Measurements from ENCODE around the gene FOXRED1. TPM values are rescaled to one million over a fixed set of nuclear protein-coding genes. Genes with fewer than 3 reads are reported as not detected.
A peak's percentile ranks its signal among the peaks of the same experiment; 100 is the strongest.

The FOXRED1 gene
- total RNA-seq, 2 experiments from 2014 or later, result 46.0 to 47.3 TPM

DNA sequence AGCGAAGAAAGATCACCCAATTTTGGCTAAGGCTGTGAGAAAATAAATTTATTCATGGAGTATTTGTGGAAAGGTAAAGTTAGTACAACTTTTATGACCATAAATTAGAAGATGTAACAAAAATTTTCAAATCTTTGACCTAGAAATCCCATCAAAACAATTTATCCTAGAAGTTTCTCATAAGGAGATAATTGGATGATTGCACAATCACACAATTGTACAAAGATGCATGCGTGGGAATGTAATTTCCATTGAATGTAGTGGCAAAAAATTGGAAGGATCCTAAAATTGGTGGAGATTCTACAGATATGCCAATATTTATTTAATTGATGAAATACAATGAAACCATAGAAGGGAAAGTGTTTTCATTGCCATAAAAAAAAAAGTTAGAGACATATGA lies 11.8 kb upstream of the FOXRED1 start:
- Mint-ChIP-seq H3K27me3 (no peaks in the 10 kb centered on the region), H3K36me3 (ENCODE audit: low read depth) (peaks cover 22% of the 10 kb centered on the region), H3K4me1 (ENCODE audit: low read depth) (no peaks in the 10 kb centered on the region), H3K4me3 (no peak overlapping the region), H3K9me3 (no peaks in the 10 kb centered on the region), H3K27ac (peak overlapping the region; percentile 7)
- ChIA-PET POLR2A (interaction anchor here (0.9 to 1.6 kb wide), 2 partner anchors 8 to 24 kb away, joined by 4 read pairs; no protein-coding TSS in a partner anchor), CTCF (no interaction called here)
- TF ChIP-seq, protein P1, sequence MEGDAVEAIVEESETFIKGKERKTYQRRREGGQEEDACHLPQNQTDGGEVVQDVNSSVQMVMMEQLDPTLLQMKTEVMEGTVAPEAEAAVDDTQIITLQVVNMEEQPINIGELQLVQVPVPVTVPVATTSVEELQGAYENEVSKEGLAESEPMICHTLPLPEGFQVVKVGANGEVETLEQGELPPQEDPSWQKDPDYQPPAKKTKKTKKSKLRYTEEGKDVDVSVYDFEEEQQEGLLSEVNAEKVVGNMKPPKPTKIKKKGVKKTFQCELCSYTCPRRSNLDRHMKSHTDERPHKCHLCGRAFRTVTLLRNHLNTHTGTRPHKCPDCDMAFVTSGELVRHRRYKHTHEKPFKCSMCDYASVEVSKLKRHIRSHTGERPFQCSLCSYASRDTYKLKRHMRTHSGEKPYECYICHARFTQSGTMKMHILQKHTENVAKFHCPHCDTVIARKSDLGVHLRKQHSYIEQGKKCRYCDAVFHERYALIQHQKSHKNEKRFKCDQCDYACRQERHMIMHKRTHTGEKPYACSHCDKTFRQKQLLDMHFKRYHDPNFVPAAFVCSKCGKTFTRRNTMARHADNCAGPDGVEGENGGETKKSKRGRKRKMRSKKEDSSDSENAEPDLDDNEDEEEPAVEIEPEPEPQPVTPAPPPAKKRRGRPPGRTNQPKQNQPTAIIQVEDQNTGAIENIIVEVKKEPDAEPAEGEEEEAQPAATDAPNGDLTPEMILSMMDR (IDR thresholded peaks at IDR 0.05), result no peak
- ATAC-seq (no peak), DNase-seq (no peak)
- intact Hi-C loops (cut with micrococcal nuclease), result no loop called here

DNA sequence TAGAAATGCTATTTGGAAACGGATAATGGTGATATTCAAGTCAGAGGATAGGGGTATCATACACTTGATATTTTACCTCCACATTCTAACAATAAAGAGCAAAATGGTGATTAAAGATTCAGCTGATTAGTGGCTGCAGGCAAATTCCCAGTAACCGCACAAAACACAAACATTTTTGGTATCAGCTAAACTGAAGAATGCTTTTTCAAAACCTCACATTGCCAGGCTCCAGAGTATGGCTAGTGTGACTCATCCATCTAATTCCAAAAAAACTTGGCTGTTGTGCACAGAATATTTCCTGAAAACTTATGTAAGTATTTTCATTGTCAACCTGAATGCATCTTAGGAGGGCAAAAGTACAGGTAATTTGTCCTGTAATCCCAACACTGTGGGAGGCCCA lies 11.2 kb upstream of the FOXRED1 start:
- Mint-ChIP-seq H3K36me3 (ENCODE audit: low read depth) (peaks cover 22% of the 10 kb centered on the region), H3K4me3 (no peak overlapping the region), H3K27me3 (no peaks in the 10 kb centered on the region), H3K27ac (no peak overlapping the region), H3K4me1 (ENCODE audit: low read depth) (no peaks in the 10 kb centered on the region), H3K9me3 (no peaks in the 10 kb centered on the region)
- ChIA-PET CTCF (no interaction called here), POLR2A (interaction anchor here (0.9 to 1.6 kb wide), 2 partner anchors 8 to 24 kb away, joined by 4 read pairs; no protein-coding TSS in a partner anchor)
- no peak for DNase-seq
- no peak for ATAC-seq
- TF ChIP-seq, protein P1 (IDR thresholded peaks at IDR 0.05), result no peak
- intact Hi-C loops (cut with micrococcal nuclease), result no loop called here

DNA sequence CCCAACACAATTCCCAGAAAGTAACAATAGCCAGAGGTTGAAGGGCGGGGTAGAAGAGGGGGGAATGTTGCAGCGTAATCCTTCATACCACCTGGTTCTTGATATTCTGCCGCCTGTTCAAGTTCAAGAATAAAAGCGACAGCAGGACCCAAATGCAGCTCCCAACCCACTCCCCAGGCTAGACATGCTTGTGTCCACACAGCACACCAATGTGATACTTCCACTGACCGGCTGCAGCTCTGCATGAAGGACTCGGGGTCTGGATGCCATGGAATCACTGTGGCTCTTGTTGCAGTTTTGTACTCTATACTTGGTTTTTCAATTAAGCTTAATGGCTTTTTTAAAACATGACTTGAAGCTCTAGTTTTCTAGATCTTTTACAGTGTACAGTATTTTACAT lies 6.7 kb upstream of the FOXRED1 start:
- no peaks in the 10 kb centered on the region for H3K27me3 Mint-ChIP-seq
- TF ChIP-seq, protein P1 (IDR thresholded peaks at IDR 0.05), result no peak
- H3K27ac Mint-ChIP-seq, result no peak overlapping the region
- ATAC-seq (no peak), DNase-seq (no peak)
- ChIA-PET CTCF (interaction anchor here (0.9 kb wide), 1 partner anchor 58 kb away, joined by 3 read pairs; no protein-coding TSS in a partner anchor), POLR2A (interaction anchor here (1.1 to 1.6 kb wide), 3 partner anchors 19 to 59 kb away, joined by 3 to 6 read pairs (median 3); partner anchors contain the start of genes FAM118B and RPUSD4)
- H3K9me3 Mint-ChIP-seq, result no peaks in the 10 kb centered on the region
- intact Hi-C loops (cut with micrococcal nuclease), result no loop called here
- H3K4me1 Mint-ChIP-seq (ENCODE audit: low read depth), result peaks cover 18% of the 10 kb centered on the region
- H3K4me3 Mint-ChIP-seq, result no peak overlapping the region
- peaks cover 54% of the 10 kb centered on the region for H3K36me3 Mint-ChIP-seq (ENCODE audit: low read depth)

DNA sequence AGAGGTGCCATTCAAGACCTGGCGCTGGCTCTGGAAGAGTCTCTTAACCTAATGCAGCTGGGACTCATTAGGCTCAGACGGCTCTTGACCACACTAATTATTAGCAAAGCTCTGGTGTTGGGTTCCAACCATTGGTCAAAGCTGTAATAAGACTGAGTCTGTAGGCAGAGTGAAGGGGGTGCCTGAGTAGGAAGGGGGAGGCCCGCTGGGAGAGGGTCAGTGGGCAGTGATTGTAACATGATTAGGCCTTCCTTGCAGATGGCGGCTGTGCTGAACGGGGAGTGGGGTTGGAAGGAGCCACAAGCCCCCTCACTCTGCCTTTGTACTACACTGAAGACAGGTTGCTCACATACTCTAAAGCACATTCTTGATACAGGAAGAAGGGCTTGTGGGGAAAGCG lies 5.5 kb upstream of the FOXRED1 start:
- CTCF ChIA-PET, result no interaction called here
- Mint-ChIP-seq H3K4me1 (ENCODE audit: low read depth) (peaks cover 24% of the 10 kb centered on the region), H3K27me3 (no peaks in the 10 kb centered on the region), H3K27ac (peak overlapping the region; percentile 2), H3K9me3 (no peaks in the 10 kb centered on the region), H3K4me3 (no peak overlapping the region), H3K36me3 (ENCODE audit: low read depth) (peaks cover 63% of the 10 kb centered on the region)
- intact Hi-C loops (cut with micrococcal nuclease), result no loop called here
- DNase-seq (no peak), ATAC-seq (no peak)
- POLR2A ChIA-PET, result interaction anchor here (0.5 to 1.6 kb wide), 3 partner anchors 19 to 1144 kb away, joined by 3 to 4 read pairs (median 3); no protein-coding TSS in a partner anchor
- TF ChIP-seq, protein P1 (IDR thresholded peaks at IDR 0.05), result no peak

DNA sequence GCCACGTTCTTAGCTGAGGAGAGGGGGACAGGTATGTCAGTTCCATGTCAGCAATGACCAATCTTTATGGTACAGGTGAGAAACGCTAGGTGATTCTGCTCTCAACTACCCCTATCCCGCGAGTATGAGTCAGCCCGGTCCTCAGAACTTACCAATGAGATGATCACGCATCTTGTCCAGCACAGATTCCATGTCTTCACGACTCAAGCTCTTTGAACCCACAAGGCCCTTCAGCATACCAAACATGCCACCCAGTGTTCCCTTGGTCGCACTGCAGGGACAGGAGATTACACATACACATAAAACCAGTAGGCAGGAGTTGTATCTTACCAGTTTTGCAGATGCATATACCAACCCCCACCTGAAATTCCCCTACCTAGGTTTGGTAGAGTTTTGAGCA lies 3.1 kb upstream of the FOXRED1 start:
- no peak for ATAC-seq
- TF ChIP-seq, protein P1 (IDR thresholded peaks at IDR 0.05), result no peak
- H3K27ac Mint-ChIP-seq, result peak overlapping the region; percentile 8

More for the DNA sequence above, 3.1 kb upstream of the FOXRED1 start:
- Mint-ChIP-seq H3K9me3 (no peaks in the 10 kb centered on the region), H3K4me1 (ENCODE audit: low read depth) (peaks cover 34% of the 10 kb centered on the region), H3K4me3 (peak overlapping the region; percentile 5), H3K27me3 (no peaks in the 10 kb centered on the region), H3K36me3 (ENCODE audit: low read depth) (peaks cover 58% of the 10 kb centered on the region)
- POLR2A ChIA-PET, result interaction anchor here (0.8 to 1.9 kb wide), 2 partner anchors 8 to 14 kb away, joined by 4 to 8 read pairs; no protein-coding TSS in a partner anchor
- CTCF ChIA-PET, result no interaction called here
- DNase-seq, result no peak
- intact Hi-C loops (cut with micrococcal nuclease), result no loop called here

Measured in activated CD8-positive, alpha-beta T cell treated with anti-CD3 and anti-CD28 coated beads for 36 hours (primary cell).